Measurements from ENCODE around the gene MSN.
"Not testable (repeated sequence)": the region's sequence is repeated elsewhere in the genome, so short reads cannot be mapped to it uniquely, and the experiment has no call there.

Gene MSN

GRCh38 chrX:65667503-65668376 lies at the start of gene MSN:
MSN (plus strand) TSS chrX:65667654; CDS start chrX:65667842, 188 bp downstream.
- DNase-seq (ENCODE audit: low read depth in 2 of 2): peak; percentile 71

- DNase-seq (ENCODE audit: low read depth in 2 of 2): not testable (repeated sequence)
Measured at GRCh38 chrX:65620096-65620705, 47.3 kb upstream of the MSN start.

GRCh38 chrX:65630771-65631170 lies 36.7 kb upstream of the MSN start:
- no peak for DNase-seq (ENCODE audit: low read depth in 2 of 2)

GRCh38 chrX:65633826-65634225 lies 33.6 kb upstream of the MSN start:
- DNase-seq (ENCODE audit: low read depth in 2 of 2): no peak

GRCh38 chrX:65634732-65635131 lies 32.7 kb upstream of the MSN start:
- DNase-seq (ENCODE audit: low read depth in 2 of 2): no peak

GRCh38 chrX:65635378-65635777 lies 32.1 kb upstream of the MSN start:
- DNase-seq (ENCODE audit: low read depth in 2 of 2): no peak

GRCh38 chrX:65635822-65636221 lies 31.6 kb upstream of the MSN start:
- DNase-seq (ENCODE audit: low read depth in 2 of 2): no peak

GRCh38 chrX:65636261-65636660 lies 31.2 kb upstream of the MSN start:
- DNase-seq (ENCODE audit: low read depth in 2 of 2): not testable (repeated sequence)

GRCh38 chrX:65637335-65637734 lies 30.1 kb upstream of the MSN start:
- DNase-seq (ENCODE audit: low read depth in 2 of 2): no peak

GRCh38 chrX:65642914-65643491 lies 24.5 kb upstream of the MSN start:
- no peak for DNase-seq (ENCODE audit: low read depth in 2 of 2)

GRCh38 chrX:65643531-65644052 lies 23.9 kb upstream of the MSN start:
- DNase-seq (ENCODE audit: low read depth in 2 of 2): no peak

GRCh38 chrX:65644621-65645289 lies 22.7 kb upstream of the MSN start:
- DNase-seq (ENCODE audit: low read depth in 2 of 2): no peak

GRCh38 chrX:65647801-65648200 lies 19.7 kb upstream of the MSN start:
- DNase-seq (ENCODE audit: low read depth in 2 of 2): no peak

GRCh38 chrX:65652098-65652497 lies 15.4 kb upstream of the MSN start:
- DNase-seq (ENCODE audit: low read depth in 2 of 2): no peak

- DNase-seq (ENCODE audit: low read depth in 2 of 2): not testable (repeated sequence)
Measured at GRCh38 chrX:65657009-65657441, 10.4 kb upstream of the MSN start.

- no peak for DNase-seq (ENCODE audit: low read depth in 2 of 2)
Measured at GRCh38 chrX:65657659-65658058, 9.8 kb upstream of the MSN start.

- DNase-seq (ENCODE audit: low read depth in 2 of 2): no peak
Measured at GRCh38 chrX:65658229-65658628, 9.2 kb upstream of the MSN start.

- no peak for DNase-seq (ENCODE audit: low read depth in 2 of 2)
Measured at GRCh38 chrX:65667157-65667502, 324 bp upstream of the MSN start.

- peak in 1 of 2 donors; percentile 46 for DNase-seq (ENCODE audit: low read depth in 2 of 2)
Measured at GRCh38 chrX:65668377-65669310, 1.2 kb downstream of the MSN start.

- DNase-seq (ENCODE audit: low read depth in 2 of 2): no peak
Measured at GRCh38 chrX:65671286-65671685, 3.8 kb downstream of the MSN start.

- DNase-seq (ENCODE audit: low read depth in 2 of 2): no peak
Measured at GRCh38 chrX:65671966-65672365, 4.5 kb downstream of the MSN start.

Data from stimulated activated CD8-positive, alpha-beta memory T cell treated with anti-CD3 and anti-CD28 coated beads, Interleukin-15, amount 100 ng/mL, for 48 hours (primary cell).